22Rv1 (cell line): ENCODE results near the gene COPS7A.
"Not testable (repeated sequence)": the region's sequence is repeated elsewhere in the genome, so short reads cannot be mapped to it uniquely, and the experiment has no call there.

Source experiments
- CTCF ChIP-seq: fragments of 450-650 bp; IDR thresholded peaks from 2 replicates; pipeline ENCODE4 v1.5.1; 2017; ENCODE audit warnings: mild to moderate bottlenecking
- ZFX ChIP-seq: fragments of 450-650 bp; IDR thresholded peaks from 2 replicates; pipeline ENCODE4 v1.6.1; 2017; ENCODE audit warnings: antibody characterized with exemption, borderline replicate concordance

- not testable (repeated sequence) for TF ChIP-seq CTCF, ZFX
Measured at GRCh38 chr12:6708351-6708750, 15.5 kb upstream of the COPS7A start.
